IMR-90 (cell line): ENCODE results near the gene OPRM1.

Experiments
- BHLHE40 ChIP-seq: fragments of 150-350 bp; IDR thresholded peaks from 2 replicates; pipeline ENCODE4 v1.6.1; 2016; ENCODE audit warnings: mild to moderate bottlenecking, low read depth, low read length
- CEBPB ChIP-seq: IDR thresholded peaks from 2 replicates; pipeline ENCODE4 v1.6.1; 2012; ENCODE audit warnings: low read depth, low read length, improper control_type of control experiment
- MXI1 ChIP-seq: IDR thresholded peaks from 2 replicates; pipeline ENCODE4 v1.6.1; 2012; ENCODE audit warnings: low read depth, mild to moderate bottlenecking, low read length, moderate library complexity, borderline replicate concordance
- POLR2A ChIP-seq: IDR thresholded peaks from 2 replicates; pipeline ENCODE4 v1.6.1; 2012; ENCODE audit warnings: mild to moderate bottlenecking, low read depth, low read length
- RAD21 ChIP-seq: IDR thresholded peaks from 2 replicates; pipeline ENCODE4 v1.6.1; 2012; ENCODE audit warnings: low read length, improper control_type of control experiment
- RCOR1 ChIP-seq: IDR thresholded peaks from 2 replicates; pipeline ENCODE4 v1.6.1; 2012; ENCODE audit warnings: mild to moderate bottlenecking, low read length, improper control_type of control experiment; ENCODE audit not compliant: insufficient replicate concordance
- RFX5 ChIP-seq: IDR thresholded peaks from 2 replicates; pipeline ENCODE4 v1.8.0; 2012; ENCODE audit warnings: low read depth, mild to moderate bottlenecking, low read length, moderate library complexity
- SMC3 ChIP-seq: fragments of 150-350 bp; IDR thresholded peaks from 2 replicates; pipeline ENCODE4 v1.6.1; 2016; ENCODE audit warnings: low read depth, mild to moderate bottlenecking, antibody characterized with exemption, low read length, moderate library complexity
- TF ChIP-seq, protein P1 (sequence below): conservative IDR thresholded peaks from 2 replicates; pipeline ENCODE4 v1.5.1; 2012; ENCODE audit warnings: mild to moderate bottlenecking, low read depth, low read length, improper control_type of control experiment

DNA sequence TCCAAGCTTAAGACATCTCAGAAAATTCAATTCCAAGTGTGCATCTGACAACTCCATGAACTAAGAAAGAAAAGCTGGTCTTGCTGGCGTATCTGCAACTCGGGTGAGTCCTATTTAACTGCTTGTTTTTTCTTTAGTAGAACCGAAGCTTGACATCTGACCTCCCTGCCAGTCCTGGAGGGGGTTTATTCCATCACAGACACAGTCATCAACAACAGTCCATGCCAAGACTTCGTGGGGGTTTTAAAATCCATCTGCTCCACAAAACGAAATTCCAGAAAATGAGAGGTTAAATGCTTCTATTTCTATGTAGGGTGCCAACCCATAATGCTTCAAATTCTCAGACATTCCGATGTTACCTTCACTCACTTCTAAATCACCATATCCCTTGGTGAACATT lies 183.7 kb downstream of the OPRM1 start:
- TF ChIP-seq, protein P1, sequence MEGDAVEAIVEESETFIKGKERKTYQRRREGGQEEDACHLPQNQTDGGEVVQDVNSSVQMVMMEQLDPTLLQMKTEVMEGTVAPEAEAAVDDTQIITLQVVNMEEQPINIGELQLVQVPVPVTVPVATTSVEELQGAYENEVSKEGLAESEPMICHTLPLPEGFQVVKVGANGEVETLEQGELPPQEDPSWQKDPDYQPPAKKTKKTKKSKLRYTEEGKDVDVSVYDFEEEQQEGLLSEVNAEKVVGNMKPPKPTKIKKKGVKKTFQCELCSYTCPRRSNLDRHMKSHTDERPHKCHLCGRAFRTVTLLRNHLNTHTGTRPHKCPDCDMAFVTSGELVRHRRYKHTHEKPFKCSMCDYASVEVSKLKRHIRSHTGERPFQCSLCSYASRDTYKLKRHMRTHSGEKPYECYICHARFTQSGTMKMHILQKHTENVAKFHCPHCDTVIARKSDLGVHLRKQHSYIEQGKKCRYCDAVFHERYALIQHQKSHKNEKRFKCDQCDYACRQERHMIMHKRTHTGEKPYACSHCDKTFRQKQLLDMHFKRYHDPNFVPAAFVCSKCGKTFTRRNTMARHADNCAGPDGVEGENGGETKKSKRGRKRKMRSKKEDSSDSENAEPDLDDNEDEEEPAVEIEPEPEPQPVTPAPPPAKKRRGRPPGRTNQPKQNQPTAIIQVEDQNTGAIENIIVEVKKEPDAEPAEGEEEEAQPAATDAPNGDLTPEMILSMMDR, result no peak
- TF ChIP-seq BHLHE40 (no peak), POLR2A (no peak), SMC3 (no peak), MXI1 (no peak), RCOR1 (no peak), RAD21 (no peak), RFX5 (no peak), CEBPB (no peak)
